Fibroblast of lung (primary cell): ENCODE results near the gene TRPV4. TPM values are rescaled to one million over a fixed set of nuclear protein-coding genes. Genes with fewer than 3 reads are reported as not detected.

Source experiments
- DNase-seq, 2 donors: peaks; one replicate each; pipeline versions ENCODE4 v3.0.0 to v3.0.0-alpha.2; 2010; ENCODE audit warnings: low read depth in 2 of 2
- H2AFZ ChIP-seq: 2 replicates; pipeline ENCODE4 v1.5.1; 2012; ENCODE audit warnings: low read length, control low read depth, inconsistent platforms
- H3K27ac ChIP-seq: 2 replicates; pipeline ENCODE4 v1.5.1; 2011; ENCODE audit warnings: low read length, control low read depth; ENCODE audit not compliant: insufficient read depth
- H3K27me3 ChIP-seq: 2 replicates; pipeline ENCODE4 v1.5.1; 2011; ENCODE audit warnings: mild to moderate bottlenecking, low read length; ENCODE audit not compliant: control insufficient read depth, insufficient read depth
- H3K36me3 ChIP-seq: 2 replicates; pipeline ENCODE4 v1.5.1; 2011; ENCODE audit warnings: low read length; ENCODE audit not compliant: control insufficient read depth, insufficient read depth
- H3K4me1 ChIP-seq: 2 replicates; pipeline ENCODE4 v1.5.1; 2011; ENCODE audit warnings: low read length; ENCODE audit not compliant: control insufficient read depth, insufficient read depth; ENCODE audit errors: extremely low read depth
- H3K4me2 ChIP-seq: 2 replicates; pipeline ENCODE4 v1.5.1; 2011; ENCODE audit warnings: low read length, control low read depth; ENCODE audit not compliant: insufficient read depth; ENCODE audit errors: extremely low read depth
- H3K4me3 ChIP-seq, 4 experiments: fragments of 200-600 bp in 1 of 4; sonication (generic) in 1 of 4; replicated peaks in 1 of 4; 2 replicates each; pipeline ENCODE4 v1.5.1; 2011 to 2016; ENCODE audit warnings: low read length in 4 of 4, low read depth in 3 of 4, mild to moderate bottlenecking in 3 of 4, control low read depth in 2 of 4, inconsistent platforms in 1 of 4, mixed read lengths in 1 of 4; ENCODE audit not compliant: insufficient read depth in 1 of 4; ENCODE audit errors: control extremely low read depth in 1 of 4
- H3K79me2 ChIP-seq: 2 replicates; pipeline ENCODE4 v1.5.1; 2012; ENCODE audit warnings: mild to moderate bottlenecking, low read length, inconsistent platforms; ENCODE audit not compliant: control insufficient read depth, insufficient read depth
- H3K9ac ChIP-seq: 2 replicates; pipeline ENCODE4 v1.5.1; 2011; ENCODE audit warnings: mild to moderate bottlenecking, low read length, control low read depth; ENCODE audit not compliant: insufficient read depth
- H3K9me3 ChIP-seq: 2 replicates; pipeline ENCODE4 v1.5.1; 2012; ENCODE audit warnings: low read depth, low read length; ENCODE audit not compliant: control insufficient read depth, insufficient read depth
- H4K20me1 ChIP-seq: 2 replicates; pipeline ENCODE4 v1.5.1; 2011; ENCODE audit warnings: low read length; ENCODE audit not compliant: control insufficient read depth, insufficient read depth; ENCODE audit errors: extremely low read depth
- EZH2 ChIP-seq: IDR thresholded peaks from 2 replicates; pipeline ENCODE4 v1.5.1; 2012; ENCODE audit warnings: low read length, control low read depth, mild to moderate bottlenecking; ENCODE audit errors: missing control alignments
- polyA plus RNA-seq, 2 donors: library from polyadenylated mRNA; depleted of rRNA in 1 of 2; stranded (reverse) in 1 of 2; unstranded in 1 of 2; fragments of >200 nt; gene quantifications; 2 replicates each; pipeline ENCODE4 v1.2.1, GENCODE V29; 2011 to 2012; ENCODE audit warnings: missing spikeins in 1 of 2
- total RNA-seq: library from RNA; depleted of rRNA; stranded (reverse); fragments of >200 nt; gene quantifications from 2 replicates; pipeline ENCODE4 v1.2.1, GENCODE V29; 2014
- TF ChIP-seq, protein P1 (sequence below), 2 donors: IDR thresholded peaks in 1 of 2; conservative IDR thresholded peaks in 1 of 2; 1 replicate in 1 of 2; 2 replicates in 1 of 2; pipeline ENCODE4 v1.5.1; 2011 to 2012; ENCODE audit warnings: low read length in 2 of 2, control low read depth in 1 of 2, inconsistent platforms in 1 of 2, low read depth in 1 of 2, mild to moderate bottlenecking in 1 of 2

Gene TRPV4
- total and polyA plus RNA-seq, 2 donors (not counting 1 experiment from before 2014, with no cell fraction given): 0.66 to 0.83 TPM

GRCh38 chr12:109814600-109815150 is 18.5 kb downstream of the TRPV4 start:
- H3K27ac ChIP-seq: no peak overlapping the region
- H3K79me2 ChIP-seq: no peaks in the 10 kb centered on the region
- H3K4me1 ChIP-seq: no peaks in the 10 kb centered on the region
- H2AFZ ChIP-seq: no peak overlapping the region
- H3K9ac ChIP-seq: no peak overlapping the region
- H3K4me3 ChIP-seq: no peak overlapping the region
- no peak for DNase-seq
- H4K20me1 ChIP-seq: no peaks in the 10 kb centered on the region
- TF ChIP-seq, protein P1, sequence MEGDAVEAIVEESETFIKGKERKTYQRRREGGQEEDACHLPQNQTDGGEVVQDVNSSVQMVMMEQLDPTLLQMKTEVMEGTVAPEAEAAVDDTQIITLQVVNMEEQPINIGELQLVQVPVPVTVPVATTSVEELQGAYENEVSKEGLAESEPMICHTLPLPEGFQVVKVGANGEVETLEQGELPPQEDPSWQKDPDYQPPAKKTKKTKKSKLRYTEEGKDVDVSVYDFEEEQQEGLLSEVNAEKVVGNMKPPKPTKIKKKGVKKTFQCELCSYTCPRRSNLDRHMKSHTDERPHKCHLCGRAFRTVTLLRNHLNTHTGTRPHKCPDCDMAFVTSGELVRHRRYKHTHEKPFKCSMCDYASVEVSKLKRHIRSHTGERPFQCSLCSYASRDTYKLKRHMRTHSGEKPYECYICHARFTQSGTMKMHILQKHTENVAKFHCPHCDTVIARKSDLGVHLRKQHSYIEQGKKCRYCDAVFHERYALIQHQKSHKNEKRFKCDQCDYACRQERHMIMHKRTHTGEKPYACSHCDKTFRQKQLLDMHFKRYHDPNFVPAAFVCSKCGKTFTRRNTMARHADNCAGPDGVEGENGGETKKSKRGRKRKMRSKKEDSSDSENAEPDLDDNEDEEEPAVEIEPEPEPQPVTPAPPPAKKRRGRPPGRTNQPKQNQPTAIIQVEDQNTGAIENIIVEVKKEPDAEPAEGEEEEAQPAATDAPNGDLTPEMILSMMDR (conservative IDR thresholded peaks at IDR 0.05 in 1 of 2, IDR thresholded peaks at IDR 0.05 in 1 of 2; ENCODE audit: low read depth in 1 of 2, low read length in 2 of 2): no peak
- TF ChIP-seq EZH2: no peak
- H3K4me2 ChIP-seq: no peak overlapping the region
- no peaks in the 10 kb centered on the region for H3K9me3 ChIP-seq
- no peaks in the 10 kb centered on the region for H3K36me3 ChIP-seq
- no peaks in the 10 kb centered on the region for H3K27me3 ChIP-seq

- no peak overlapping the region for H3K9ac ChIP-seq
- H3K4me1 ChIP-seq: no peaks in the 10 kb centered on the region
- no peaks in the 10 kb centered on the region for H4K20me1 ChIP-seq
- H3K4me3 ChIP-seq: no peak overlapping the region
- TF ChIP-seq, protein P1 (conservative IDR thresholded peaks at IDR 0.05 in 1 of 2, IDR thresholded peaks at IDR 0.05 in 1 of 2; ENCODE audit: low read depth in 1 of 2, low read length in 2 of 2): no peak
- no peak for TF ChIP-seq EZH2
- no peaks in the 10 kb centered on the region for H3K79me2 ChIP-seq
- no peaks in the 10 kb centered on the region for H3K36me3 ChIP-seq
- H3K4me2 ChIP-seq: no peak overlapping the region
- DNase-seq: no peak
- no peaks in the 10 kb centered on the region for H3K9me3 ChIP-seq
- no peak overlapping the region for H3K27ac ChIP-seq
- no peaks in the 10 kb centered on the region for H3K27me3 ChIP-seq
- no peak overlapping the region for H2AFZ ChIP-seq
These were observed 19.3 kb downstream of the TRPV4 start for GRCh38 chr12:109813810-109814416.

GRCh38 chr12:109811624-109811995 is 21.6 kb downstream of the TRPV4 start:
- H3K27me3 ChIP-seq: no peaks in the 10 kb centered on the region
- no peaks in the 10 kb centered on the region for H3K36me3 ChIP-seq
- no peaks in the 10 kb centered on the region for H4K20me1 ChIP-seq
- H3K27ac ChIP-seq: no peak overlapping the region
- TF ChIP-seq EZH2: no peak
- TF ChIP-seq, protein P1 (conservative IDR thresholded peaks at IDR 0.05 in 1 of 2, IDR thresholded peaks at IDR 0.05 in 1 of 2; ENCODE audit: low read depth in 1 of 2, low read length in 2 of 2): no peak
- no peaks in the 10 kb centered on the region for H3K9me3 ChIP-seq
- no peak for DNase-seq
- no peak overlapping the region for H2AFZ ChIP-seq
- no peak overlapping the region for H3K4me3 ChIP-seq
- no peak overlapping the region for H3K4me2 ChIP-seq
- H3K79me2 ChIP-seq: no peaks in the 10 kb centered on the region
- H3K4me1 ChIP-seq: no peaks in the 10 kb centered on the region
- H3K9ac ChIP-seq: no peak overlapping the region
